DMS53 treated with DMSO at 0.1 percent for 48 hours (cell line): ENCODE measurements around the gene MFSD6.
A peak's percentile ranks its signal among the peaks of the same experiment; 100 is the strongest.

Experiments used
- DNase-seq: peaks from one replicate; lab custom pipeline; 2025; ENCODE audit not compliant: unreplicated experiment; lab: John Stamatoyannopoulos, UW

The MFSD6 gene

DNA sequence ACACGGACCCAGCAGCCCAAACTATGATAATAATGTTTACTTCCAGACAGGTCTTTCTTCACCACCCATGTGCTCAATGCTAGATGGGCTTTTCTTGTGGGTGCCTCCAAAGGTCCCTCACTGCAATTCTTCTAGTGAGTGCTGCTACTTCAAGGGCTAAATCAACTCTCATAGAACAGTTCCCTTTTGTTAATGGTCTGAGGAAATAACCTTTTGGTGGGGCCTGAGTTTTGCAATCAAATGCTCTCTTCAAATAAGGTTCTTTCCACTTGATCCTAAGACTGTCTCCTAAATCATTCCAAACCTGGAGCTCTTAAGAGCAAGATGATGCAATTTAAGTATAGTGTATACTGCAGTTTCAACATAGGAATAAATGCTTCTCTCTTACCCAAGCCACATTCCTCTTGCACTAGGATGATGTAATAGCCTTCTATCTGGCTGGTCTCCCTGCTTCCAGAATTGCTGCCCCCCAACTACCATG, 120.4 kb downstream of the MFSD6 start:
- DNase-seq: no peak

DNA sequence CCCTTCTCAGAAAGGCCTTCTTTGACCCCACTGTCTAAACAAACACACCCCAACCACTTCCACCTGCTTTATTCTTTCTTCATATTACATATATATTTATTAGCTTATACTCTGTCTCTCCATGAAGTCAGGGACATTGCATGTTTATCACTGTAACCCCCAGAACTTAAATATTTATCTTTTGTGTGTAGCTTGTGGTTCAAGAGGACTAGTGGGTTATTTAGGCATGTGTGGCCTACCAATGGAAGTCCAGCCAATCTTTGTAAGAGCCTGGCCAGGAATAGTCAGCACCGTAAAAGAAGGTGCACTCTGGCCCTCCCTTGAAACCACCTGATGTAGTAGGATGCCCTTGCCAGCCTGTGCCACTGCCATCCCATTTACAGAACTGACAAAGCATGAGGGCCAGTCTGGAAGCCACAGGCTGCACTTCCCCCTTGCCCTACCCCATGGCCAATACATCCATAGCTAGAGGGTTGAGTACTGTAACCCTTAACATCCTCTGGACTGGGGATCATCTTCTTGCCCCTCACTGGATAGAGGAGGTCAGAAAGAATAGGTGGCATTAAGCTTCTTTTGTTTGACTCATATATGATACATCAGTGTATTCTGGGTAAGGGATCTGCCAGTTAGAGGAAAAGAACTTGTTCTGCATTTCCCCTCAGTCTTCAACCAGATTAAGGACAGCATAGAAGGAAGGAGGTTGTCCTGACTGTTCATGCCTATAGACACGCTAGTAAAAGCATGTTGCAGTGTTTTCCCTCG, 121.5 kb downstream of the MFSD6 start:
- DNase-seq: no peak

DNA sequence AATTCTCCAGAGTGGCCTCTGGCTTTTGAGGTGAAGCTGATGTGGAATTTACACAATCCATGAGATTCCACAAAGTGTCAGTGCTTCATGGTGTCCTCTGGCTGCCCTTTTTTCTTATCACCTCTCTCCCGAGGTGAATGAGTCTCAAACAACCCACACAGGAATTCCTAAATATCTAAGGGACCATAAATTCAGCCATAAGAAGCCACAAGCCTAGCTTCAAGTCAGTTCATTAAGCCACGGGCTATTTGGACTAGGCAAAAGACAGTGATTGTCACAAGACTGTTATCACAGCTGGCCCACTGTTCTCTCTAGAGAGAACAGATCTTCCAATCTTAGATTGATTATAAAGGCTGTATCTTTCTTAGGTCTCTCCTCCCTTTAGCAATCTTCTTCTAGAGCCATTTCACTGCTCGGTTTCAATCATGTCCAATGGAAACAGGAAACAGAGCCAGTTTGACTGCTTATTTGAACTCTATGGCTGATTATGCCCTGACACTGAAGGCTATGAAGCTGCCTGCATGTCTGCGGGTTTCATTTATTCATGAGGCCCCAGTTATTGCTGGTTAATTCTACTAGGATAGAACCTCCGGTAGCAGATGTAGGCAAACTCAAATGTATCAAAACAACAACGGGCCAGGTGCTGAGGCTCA, 122.2 kb downstream of the MFSD6 start:
- DNase-seq: no peak

DNA sequence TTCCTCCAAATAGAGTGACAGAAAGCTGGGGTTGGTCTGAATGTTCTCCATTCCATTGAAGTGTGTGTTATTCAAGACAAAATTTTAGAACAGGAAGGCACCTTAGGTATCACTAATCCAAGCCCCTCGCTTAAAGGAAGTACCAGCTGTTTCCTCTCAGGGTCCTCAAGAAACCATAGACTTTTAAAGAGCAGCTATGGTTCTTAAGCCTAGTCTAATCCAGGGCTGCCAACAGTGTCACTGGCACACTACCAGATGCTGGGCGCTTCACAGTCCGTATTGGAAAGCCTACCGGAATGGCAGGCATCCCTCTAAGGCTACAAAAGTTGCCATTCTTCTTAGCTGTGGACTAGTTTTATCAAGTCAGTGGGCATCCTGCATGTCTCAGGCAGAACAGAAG, 124.4 kb downstream of the MFSD6 start:
- no peak for DNase-seq

DNA sequence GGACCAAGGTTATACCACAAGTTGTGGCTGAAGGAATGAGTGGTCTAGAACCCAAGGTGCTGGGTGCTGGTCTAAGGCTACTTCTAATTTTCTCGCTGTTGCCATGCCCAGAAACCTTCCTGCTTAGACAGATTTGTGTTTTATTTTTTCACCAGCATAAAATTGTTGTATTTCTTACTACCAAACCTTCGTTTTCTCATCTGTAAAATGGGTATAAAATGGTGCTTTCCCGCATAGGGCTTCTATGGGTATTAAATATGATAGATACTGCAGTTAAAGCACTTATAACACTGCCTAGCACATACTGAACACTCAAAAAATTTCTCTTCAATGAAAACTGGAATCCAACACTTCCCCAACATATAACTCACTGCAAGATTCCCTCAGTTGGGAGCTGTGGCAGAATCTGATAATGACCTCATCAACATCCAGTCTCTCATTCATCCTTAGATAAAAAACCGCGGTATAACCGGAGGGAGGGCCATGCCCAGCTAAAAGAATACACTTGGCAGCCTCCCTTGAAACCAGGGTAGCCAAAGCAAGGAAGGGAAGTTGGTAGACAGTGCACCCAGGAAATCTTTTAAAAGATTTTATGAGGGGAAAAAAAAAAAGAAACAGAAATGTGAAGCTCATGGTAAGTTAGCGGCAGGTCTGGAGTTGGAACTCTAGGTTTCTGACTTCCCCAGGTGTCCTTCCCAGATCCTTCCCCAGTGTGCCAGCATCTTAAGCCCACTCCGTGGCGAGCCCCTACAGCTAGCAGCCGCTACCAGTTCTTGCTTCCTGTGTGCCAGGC, 125.2 kb downstream of the MFSD6 start:
- no peak for DNase-seq

DNA sequence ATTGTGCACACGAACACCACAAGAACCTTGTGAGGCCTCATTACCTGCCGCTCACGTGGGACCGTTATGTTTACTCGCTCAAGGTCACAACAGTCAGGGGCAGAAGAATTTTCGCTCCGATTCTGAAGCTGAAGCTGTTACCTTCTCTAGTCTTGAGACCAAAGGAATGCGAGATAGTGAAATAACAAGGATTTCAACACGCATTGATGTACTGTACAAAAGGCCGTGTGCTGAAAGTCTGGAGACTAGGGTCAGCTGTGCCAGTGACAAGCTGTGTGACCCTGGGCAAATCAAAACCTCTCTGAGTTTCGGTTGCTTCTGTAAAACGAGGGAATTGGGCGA, 125.8 kb downstream of the MFSD6 start:
- DNase-seq: no peak

DNA sequence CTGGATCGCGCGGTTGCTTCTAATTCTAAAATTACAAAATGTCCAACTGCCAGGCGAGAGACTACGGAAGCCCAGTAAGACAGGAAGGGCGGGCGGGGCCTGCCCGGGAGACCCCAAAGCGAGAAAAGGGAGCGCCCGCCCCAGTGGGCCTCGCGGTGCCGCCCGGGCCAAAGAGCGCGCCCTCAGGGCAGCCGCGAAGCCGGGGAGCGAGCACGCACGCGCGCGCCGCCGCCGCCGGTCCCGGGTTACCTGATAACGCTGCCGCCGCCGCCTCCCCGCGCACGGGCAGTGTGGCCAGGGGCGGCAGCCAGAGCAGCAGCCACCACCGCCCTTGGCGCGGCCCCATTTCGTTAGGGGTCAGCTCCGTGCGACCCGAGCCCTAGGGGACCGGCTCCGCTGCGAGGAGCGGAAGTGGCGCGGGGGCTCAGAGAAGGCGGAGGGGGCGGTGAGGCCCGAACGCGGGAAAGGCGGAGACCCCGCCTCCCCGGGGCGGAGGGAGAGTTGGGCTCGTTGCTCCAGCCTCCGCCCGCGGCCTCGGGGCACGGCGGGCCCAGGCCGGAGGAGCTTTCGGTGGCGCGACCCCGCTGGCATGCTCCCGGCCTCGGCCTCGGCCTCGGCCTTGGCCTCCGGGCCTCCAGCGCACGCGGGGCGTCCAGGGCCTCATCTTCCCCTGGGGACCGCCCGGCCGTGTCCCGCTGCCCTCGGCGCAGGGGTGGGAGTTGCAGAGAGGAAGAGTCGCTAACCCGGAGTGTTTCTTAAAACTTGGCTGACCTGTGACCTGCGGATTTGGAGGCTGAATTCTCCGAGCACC, 126.4 kb downstream of the MFSD6 start, which contains the start of gene NEMP2:
Gene NEMP2 (minus strand): TSS at position 413 of the 811 bp plus-strand sequence. CDS start 67 bp downstream, at position 346.
- DNase-seq: peak; percentile 76

DNA sequence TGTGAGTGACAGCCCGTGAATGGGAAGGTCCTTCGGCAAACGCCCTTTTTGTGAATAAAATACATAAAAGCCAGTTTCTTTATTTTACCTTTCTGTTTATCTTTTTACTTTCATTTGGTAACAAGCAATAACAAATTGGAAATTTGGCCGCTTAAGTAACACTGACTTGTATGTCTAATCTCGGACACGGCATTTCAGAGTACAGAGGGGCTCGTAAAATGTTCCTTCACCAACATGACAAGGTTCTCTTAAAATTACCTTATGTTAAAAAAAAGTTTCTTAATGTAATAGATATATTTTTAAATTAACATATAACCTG, 126.9 kb downstream of the MFSD6 start:
- no peak for DNase-seq

DNA sequence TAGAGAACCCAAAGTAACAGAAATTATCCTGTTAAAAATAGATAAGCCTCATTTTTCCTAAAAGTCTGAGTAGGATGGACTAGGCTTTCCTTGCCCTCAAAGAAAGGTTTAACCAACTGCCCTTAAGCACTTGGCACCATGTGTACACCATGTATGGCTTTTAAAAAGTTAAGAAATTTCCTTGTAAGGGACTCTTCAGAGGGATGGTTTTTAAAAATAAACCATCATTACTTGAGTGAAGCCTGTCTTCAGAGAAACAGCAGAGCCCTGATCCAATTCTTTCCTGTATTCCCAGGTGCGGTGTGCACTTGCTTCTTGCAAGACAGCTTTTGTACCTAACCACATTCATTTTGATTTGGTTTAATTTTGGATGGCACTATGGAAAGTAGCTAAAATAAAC, 127.4 kb downstream of the MFSD6 start:
- no peak for DNase-seq

DNA sequence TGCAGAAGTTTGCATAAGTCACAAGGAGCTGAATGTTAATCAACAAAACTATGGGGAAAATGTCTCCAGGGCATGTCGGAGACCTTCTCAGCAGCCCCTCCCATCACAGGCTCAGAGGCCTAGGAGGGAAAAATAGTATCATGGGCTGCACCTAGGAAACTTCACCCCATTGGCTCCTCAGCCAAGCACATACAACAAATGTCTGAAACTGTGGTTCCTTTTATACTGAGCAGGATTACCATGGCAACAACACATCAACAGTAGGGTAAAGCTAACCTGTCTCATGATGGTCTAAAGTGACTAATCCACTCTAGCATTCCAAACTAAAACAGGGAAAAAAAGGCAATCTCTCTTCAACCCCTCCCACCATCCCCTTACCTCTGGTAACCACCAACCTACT, 129.6 kb downstream of the MFSD6 start:
- DNase-seq: no peak

DNA sequence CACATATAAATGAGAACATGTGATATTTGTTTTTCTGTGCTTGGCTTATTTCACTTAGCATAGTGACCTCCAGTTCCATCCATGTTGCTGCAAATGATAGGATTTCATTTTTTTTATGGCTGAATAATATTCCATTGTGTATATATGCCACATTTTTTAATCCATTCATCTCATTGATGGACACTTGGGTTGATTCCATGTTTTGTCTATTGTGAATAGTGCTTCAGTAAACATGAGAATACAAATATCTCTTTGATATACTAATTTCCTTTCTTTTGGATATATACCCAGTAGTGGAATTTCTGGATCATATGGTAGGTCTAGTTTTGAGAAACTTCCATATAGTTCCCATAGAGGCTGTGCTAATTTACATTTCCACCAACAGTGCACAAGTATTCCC, 130.0 kb downstream of the MFSD6 start:
- DNase-seq: no peak

DNA sequence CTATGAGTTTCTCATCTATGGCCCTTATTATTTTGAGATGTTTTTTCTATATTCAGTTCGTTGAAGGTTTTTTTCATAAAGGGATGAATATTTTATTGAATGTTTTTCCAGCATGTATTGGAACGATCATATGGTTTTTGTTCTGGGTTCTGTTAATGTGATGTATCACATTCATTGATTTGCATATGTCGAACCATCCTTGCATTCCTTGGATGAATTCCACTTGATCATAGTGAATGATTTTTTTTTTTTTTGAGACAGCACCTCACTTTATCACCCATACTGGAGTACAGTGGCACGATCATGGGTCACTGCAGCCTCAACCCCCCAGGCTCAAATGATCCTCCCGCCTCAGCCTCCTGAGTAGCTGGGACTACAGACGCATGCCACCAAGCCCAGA, 131.9 kb downstream of the MFSD6 start:
- no peak for DNase-seq

DNA sequence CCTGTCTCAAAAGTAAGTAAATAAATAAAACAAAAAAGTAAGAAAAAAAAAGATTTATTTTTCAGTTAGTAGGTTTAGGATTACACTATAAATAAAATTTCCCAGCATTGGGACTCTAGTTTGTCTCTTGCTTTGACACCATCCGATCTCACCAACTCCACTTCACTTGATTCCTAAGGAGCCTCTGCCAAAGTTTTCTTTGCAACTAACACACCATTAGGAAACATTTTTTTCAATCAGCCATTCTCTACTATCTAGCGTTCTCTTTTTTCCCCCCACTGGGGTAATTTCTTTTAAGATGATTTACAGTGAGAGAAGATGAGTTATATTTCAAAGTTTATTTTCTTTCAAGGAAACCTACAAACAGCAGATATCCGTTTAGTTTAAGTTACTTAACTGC, 136.9 kb downstream of the MFSD6 start:
- no peak for DNase-seq

DNA sequence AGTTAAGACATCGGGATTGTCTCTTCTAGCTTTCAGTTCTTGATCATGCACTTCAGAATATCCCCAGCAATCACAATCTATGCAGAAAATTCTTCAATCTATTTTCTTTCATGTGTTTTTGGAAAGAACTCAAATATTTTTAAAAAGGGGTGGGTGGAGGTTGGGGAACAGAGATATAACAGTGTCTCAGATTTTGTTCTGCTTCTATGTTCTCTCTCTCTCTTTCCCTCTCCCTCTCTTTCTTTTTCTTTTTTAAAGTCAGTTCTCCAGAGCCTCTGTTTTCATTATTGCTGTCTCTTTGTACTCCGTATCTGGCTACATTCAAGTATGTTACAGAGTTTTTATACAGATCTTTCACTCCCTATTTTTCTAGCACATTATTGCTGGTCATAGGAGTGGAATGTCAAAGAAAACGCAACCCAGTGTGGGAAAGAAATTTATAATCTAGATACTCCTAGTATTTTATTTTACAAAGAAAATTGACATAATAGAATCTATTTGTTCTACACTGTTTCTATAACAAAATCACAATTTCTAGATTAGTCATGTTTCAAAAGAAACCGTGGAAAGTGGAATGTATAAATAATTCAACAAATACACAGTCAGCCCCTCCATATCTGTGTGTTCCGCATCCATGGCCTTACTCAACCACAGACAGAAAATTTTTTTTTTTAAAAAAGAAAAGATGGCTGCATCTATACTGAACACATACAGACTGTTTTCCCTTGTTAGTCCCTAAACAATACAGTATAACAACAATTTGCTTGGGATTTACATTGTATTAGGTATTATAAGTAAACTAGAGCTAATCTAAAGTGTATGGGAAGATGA, 137.6 kb downstream of the MFSD6 start:
- no peak for DNase-seq

DNA sequence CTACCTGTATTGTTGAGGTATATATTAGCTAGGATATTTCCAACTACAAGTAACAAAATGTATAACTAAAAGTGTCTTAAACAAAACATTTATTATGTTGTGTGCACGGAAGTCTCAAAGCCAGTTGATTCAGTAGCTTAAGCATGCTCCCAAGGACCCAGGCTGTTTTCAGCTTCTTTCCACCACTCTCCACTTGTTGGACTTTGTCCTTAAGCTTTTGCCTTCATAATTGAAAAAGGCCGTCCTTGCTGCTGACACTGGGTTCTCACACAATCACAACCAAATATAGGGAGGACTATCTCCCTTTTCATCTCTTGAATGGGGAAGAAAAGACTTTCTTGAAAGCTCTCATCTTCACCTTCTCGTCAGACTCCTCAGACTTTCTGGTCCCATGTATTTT, 138.6 kb downstream of the MFSD6 start:
- DNase-seq: no peak

DNA sequence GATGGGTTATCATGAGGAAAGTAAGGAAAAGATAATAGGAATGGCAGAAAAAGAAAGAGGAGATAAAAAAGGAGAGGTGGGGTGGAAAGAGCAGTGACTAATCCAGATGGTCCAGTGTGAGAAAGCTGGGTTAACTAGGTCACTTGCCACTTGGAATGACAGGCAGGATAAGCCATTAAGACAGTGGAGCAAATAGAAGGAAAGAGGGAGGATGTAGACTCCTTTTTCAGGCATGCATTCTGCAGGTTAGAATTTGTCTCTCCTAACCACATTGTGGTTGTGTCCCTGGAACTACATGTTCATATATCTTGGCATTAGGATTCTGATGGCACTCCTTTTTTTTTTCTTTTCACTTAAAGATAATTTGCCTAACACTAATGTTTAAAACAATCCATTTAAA, 139.7 kb downstream of the MFSD6 start:
- no peak for DNase-seq

DNA sequence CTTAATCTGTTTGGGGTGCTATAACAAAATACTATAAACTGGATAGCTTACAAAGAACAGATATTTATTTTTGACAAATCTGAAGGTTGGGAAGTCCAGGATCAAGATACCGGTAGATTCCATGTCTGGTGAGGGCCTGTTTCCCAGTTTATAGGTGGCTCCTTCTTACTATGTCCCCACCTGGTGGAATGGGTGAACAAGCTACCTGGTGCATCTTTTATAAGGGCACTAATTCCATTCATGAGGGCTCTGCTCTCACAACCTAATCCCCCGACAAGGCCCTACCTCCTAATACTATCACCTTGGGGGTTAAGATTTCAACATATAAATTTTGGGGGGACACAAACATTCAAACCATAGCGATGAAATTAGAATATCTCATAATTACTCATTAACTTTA, 142.0 kb downstream of the MFSD6 start:
- DNase-seq: no peak
